ENCODE data around the gene BPTF.

DNA sequence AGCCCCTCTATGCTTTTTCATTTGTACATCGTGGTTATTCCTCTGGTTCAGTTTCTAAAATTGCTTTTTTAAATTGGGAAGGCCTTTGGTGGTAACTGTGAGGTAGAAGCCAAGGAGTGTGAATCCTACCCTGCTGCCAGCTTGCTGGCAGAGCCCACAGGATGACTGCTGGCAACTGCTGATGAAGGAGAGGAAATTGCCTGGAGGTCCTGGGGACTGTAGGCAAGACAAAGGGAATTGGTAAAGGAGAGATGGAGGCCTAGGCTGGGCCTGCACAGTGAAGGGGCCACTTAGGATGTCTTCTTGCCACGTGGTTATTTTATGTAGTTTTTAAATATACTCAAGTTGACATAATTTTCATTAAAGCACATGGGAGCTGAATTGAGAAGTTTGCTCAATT lies 155.2 kb downstream of the BPTF start:
- TF ChIP-seq, protein P1, sequence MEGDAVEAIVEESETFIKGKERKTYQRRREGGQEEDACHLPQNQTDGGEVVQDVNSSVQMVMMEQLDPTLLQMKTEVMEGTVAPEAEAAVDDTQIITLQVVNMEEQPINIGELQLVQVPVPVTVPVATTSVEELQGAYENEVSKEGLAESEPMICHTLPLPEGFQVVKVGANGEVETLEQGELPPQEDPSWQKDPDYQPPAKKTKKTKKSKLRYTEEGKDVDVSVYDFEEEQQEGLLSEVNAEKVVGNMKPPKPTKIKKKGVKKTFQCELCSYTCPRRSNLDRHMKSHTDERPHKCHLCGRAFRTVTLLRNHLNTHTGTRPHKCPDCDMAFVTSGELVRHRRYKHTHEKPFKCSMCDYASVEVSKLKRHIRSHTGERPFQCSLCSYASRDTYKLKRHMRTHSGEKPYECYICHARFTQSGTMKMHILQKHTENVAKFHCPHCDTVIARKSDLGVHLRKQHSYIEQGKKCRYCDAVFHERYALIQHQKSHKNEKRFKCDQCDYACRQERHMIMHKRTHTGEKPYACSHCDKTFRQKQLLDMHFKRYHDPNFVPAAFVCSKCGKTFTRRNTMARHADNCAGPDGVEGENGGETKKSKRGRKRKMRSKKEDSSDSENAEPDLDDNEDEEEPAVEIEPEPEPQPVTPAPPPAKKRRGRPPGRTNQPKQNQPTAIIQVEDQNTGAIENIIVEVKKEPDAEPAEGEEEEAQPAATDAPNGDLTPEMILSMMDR (IDR thresholded peaks at IDR 0.05; ENCODE audit: insufficient read depth, low read length, poor library complexity, severe bottlenecking): no peak
- TF ChIP-seq EZH2phosphoT487 (conservative IDR thresholded peaks at IDR 0.05; ENCODE audit: low read length): no peak

All from SU-DHL-6 (cell line).